SJCRH30 (cell line): ENCODE results near the gene DIS3L2. TPM values are rescaled to one million over a fixed set of nuclear protein-coding genes. Genes with fewer than 3 reads are reported as not detected.
"Not testable (repeated sequence)": the region's sequence is repeated elsewhere in the genome, so short reads cannot be mapped to it uniquely, and the experiment has no call there.

Source experiments
- DNase-seq, 2 experiments: peaks; one replicate each; pipeline ENCODE4 v3.0.0-alpha.2; 2015 to 2020
- H3K27ac ChIP-seq: fragments of 250-450 bp; sonication (Bioruptor Pico); 2 replicates; pipeline ENCODE4 v1.5.1; 2020; ENCODE audit warnings: mild to moderate bottlenecking, moderate library complexity
- H3K27me3 ChIP-seq: fragments of 250-450 bp; sonication (Bioruptor Pico); 2 replicates; pipeline ENCODE4 v1.5.1; 2020; ENCODE audit warnings: mild to moderate bottlenecking, moderate library complexity
- H3K36me3 ChIP-seq: fragments of 250-450 bp; sonication (Bioruptor Pico); 2 replicates; pipeline ENCODE4 v1.5.1; 2020; ENCODE audit warnings: mild to moderate bottlenecking, moderate library complexity
- H3K4me1 ChIP-seq: fragments of 250-450 bp; sonication (Bioruptor Pico); 2 replicates; pipeline ENCODE4 v1.5.1; 2020; ENCODE audit warnings: mild to moderate bottlenecking, moderate library complexity
- H3K4me3 ChIP-seq: fragments of 250-450 bp; sonication (Bioruptor Pico); 2 replicates; pipeline ENCODE4 v1.5.1; 2020; ENCODE audit warnings: mild to moderate bottlenecking, moderate library complexity
- H3K9me3 ChIP-seq: fragments of 250-450 bp; sonication (Bioruptor Pico); replicated peaks from 2 replicates; pipeline ENCODE4 v1.5.1; 2020; ENCODE audit warnings: mild to moderate bottlenecking, moderate library complexity
- total RNA-seq: library from RNA; depleted of rRNA; stranded (reverse); fragments of >200 nt; shearing (Covaris generic); gene quantifications from 2 replicates; pipeline ENCODE4 v1.2.3, GENCODE V29; 2014

DIS3L2 gene
- total RNA-seq, 1 experiment from 2014 or later, result 33.2 TPM

GRCh38 chr2:232330068-232330999, 368.8 kb downstream of the DIS3L2 start:
- Histone ChIP-seq H3K9me3 (no peaks in the 10 kb centered on the region), H3K27me3 (no peaks in the 10 kb centered on the region), H3K4me3 (no peak overlapping the region), H3K27ac (no peak overlapping the region), H3K4me1 (peaks cover 3% of the 10 kb centered on the region; the same call in 1 of the 2 replicates), H3K36me3 (no peaks in the 10 kb centered on the region)
- no peak for DNase-seq

GRCh38 chr2:232331061-232331460, 369.5 kb downstream of the DIS3L2 start:
- not testable (repeated sequence) for H3K27me3 ChIP-seq, H3K4me1 ChIP-seq, H3K36me3 ChIP-seq, H3K9me3 ChIP-seq, H3K27ac ChIP-seq, H3K4me3 ChIP-seq
- DNase-seq, result peak; percentile 80 to 84

GRCh38 chr2:232331641-232332040, 370.1 kb downstream of the DIS3L2 start:
- H3K27ac ChIP-seq, H3K4me3 ChIP-seq, DNase-seq, H3K9me3 ChIP-seq, H3K4me1 ChIP-seq, H3K27me3 ChIP-seq, H3K36me3 ChIP-seq: not testable (repeated sequence)

- not testable (repeated sequence) for H3K36me3 ChIP-seq, H3K4me1 ChIP-seq, DNase-seq, H3K27ac ChIP-seq, H3K27me3 ChIP-seq, H3K9me3 ChIP-seq, H3K4me3 ChIP-seq
Observed at GRCh38 chr2:232332244-232332939, 370.9 kb downstream of the DIS3L2 start.

GRCh38 chr2:232332940-232333259, 371.4 kb downstream of the DIS3L2 start:
- Histone ChIP-seq H3K9me3 (no peaks in the 10 kb centered on the region), H3K4me3 (no peak overlapping the region), H3K36me3 (no peaks in the 10 kb centered on the region), H3K27me3 (no peaks in the 10 kb centered on the region), H3K4me1 (no peaks in the 10 kb centered on the region), H3K27ac (no peak overlapping the region)
- no peak for DNase-seq

- Histone ChIP-seq H3K4me1 (no peaks in the 10 kb centered on the region), H3K27ac (no peak overlapping the region), H3K9me3 (no peaks in the 10 kb centered on the region), H3K36me3 (no peaks in the 10 kb centered on the region), H3K4me3 (no peak overlapping the region), H3K27me3 (no peaks in the 10 kb centered on the region)
- peak in 1 of 2 experiments; percentile 41 for DNase-seq
Observed at GRCh38 chr2:232333361-232334135, 372.0 kb downstream of the DIS3L2 start.

- DNase-seq, H3K4me1 ChIP-seq: not testable (repeated sequence)
Observed at GRCh38 chr2:232334136-232334884, 372.8 kb downstream of the DIS3L2 start.

GRCh38 chr2:232334885-232335205, 373.3 kb downstream of the DIS3L2 start:
- not testable (repeated sequence) for H3K36me3 ChIP-seq, H3K27ac ChIP-seq, H3K27me3 ChIP-seq, H3K4me3 ChIP-seq, H3K9me3 ChIP-seq, H3K4me1 ChIP-seq, DNase-seq

More at GRCh38 chr2:232334136-232334884, 372.8 kb downstream of the DIS3L2 start:
- not testable (repeated sequence) for H3K36me3 ChIP-seq, H3K4me3 ChIP-seq, H3K27me3 ChIP-seq, H3K9me3 ChIP-seq, H3K27ac ChIP-seq

GRCh38 chr2:232335206-232335858, 373.8 kb downstream of the DIS3L2 start:
- not testable (repeated sequence) for H3K36me3 ChIP-seq, DNase-seq, H3K9me3 ChIP-seq, H3K27me3 ChIP-seq, H3K27ac ChIP-seq, H3K4me3 ChIP-seq, H3K4me1 ChIP-seq

GRCh38 chr2:232335859-232336215, 374.3 kb downstream of the DIS3L2 start:
- H3K9me3 ChIP-seq, result no peaks in the 10 kb centered on the region
- no peaks in the 10 kb centered on the region for H3K27me3 ChIP-seq
- H3K4me3 ChIP-seq, result no peak overlapping the region
- H3K4me1 ChIP-seq, result no peaks in the 10 kb centered on the region
- no peak for DNase-seq
- no peak overlapping the region for H3K27ac ChIP-seq
- no peaks in the 10 kb centered on the region for H3K36me3 ChIP-seq

GRCh38 chr2:232336241-232336736, 374.8 kb downstream of the DIS3L2 start:
- H3K27me3 ChIP-seq, result no peaks in the 10 kb centered on the region
- no peaks in the 10 kb centered on the region for H3K9me3 ChIP-seq
- H3K36me3 ChIP-seq, result no peaks in the 10 kb centered on the region
- H3K27ac ChIP-seq, result no peak overlapping the region
- no peaks in the 10 kb centered on the region for H3K4me1 ChIP-seq
- DNase-seq, result no peak
- H3K4me3 ChIP-seq, result no peak overlapping the region

GRCh38 chr2:232336981-232337720, 375.6 kb downstream of the DIS3L2 start:
- Histone ChIP-seq H3K4me3 (no peak overlapping the region), H3K4me1 (no peaks in the 10 kb centered on the region), H3K27ac (no peak overlapping the region), H3K36me3 (no peaks in the 10 kb centered on the region), H3K9me3 (no peaks in the 10 kb centered on the region), H3K27me3 (no peaks in the 10 kb centered on the region)
- DNase-seq, result no peak

- not testable (repeated sequence) for H3K4me1 ChIP-seq, H3K36me3 ChIP-seq, H3K9me3 ChIP-seq, DNase-seq, H3K27ac ChIP-seq, H3K27me3 ChIP-seq, H3K4me3 ChIP-seq
Observed at GRCh38 chr2:232338094-232338758, 376.7 kb downstream of the DIS3L2 start.
